Upper lobe of left lung (tissue), 6 donors: ENCODE measurements around the gene ABHD16B. TPM values are rescaled to one million over a fixed set of nuclear protein-coding genes. Genes with fewer than 3 reads are reported as not detected.
A peak's percentile ranks its signal among the peaks of the same experiment; 100 is the strongest.
"Not testable (repeated sequence)": the region's sequence is repeated elsewhere in the genome, so short reads cannot be mapped to it uniquely, and the experiment has no call there.

Source experiments
- ATAC-seq, 2 donors: fragments of 200-7000 bp; cut with Tn5 transposase; one replicate each; pipeline ENCODE4 v1.9.1; 2022; ENCODE audit warnings: mild to moderate bottlenecking in 2 of 2, moderate library complexity in 2 of 2; ENCODE audit not compliant: low FRiP score in 2 of 2
- DNase-seq, 2 donors: peaks; one replicate each; pipeline ENCODE4 v3.0.0-alpha.2; 2019 to 2020
- H3K27ac ChIP-seq, 4 donors: fragments of 200-600 bp; sonication (generic); one replicate each; pipeline ENCODE4 v1.5.1; 2016 to 2019
- H3K27me3 ChIP-seq, 4 donors: fragments of 200-600 bp; sonication (generic); one replicate each; pipeline ENCODE4 v1.5.1; 2017 to 2019
- H3K36me3 ChIP-seq, 4 donors: fragments of 200-600 bp; sonication (generic); one replicate each; pipeline ENCODE4 v1.5.1; 2016 to 2019
- H3K4me1 ChIP-seq, 4 donors: fragments of 200-600 bp; sonication (generic); one replicate each; pipeline ENCODE4 v1.5.1; 2018 to 2019
- H3K4me3 ChIP-seq, 4 donors: fragments of 200-600 bp; sonication (generic); one replicate each; pipeline ENCODE4 v1.5.1; 2017 to 2019; ENCODE audit warnings: mild to moderate bottlenecking in 2 of 4, moderate library complexity in 1 of 4
- H3K9me3 ChIP-seq, 4 donors: fragments of 200-600 bp; sonication (generic); one replicate each; pipeline ENCODE4 v1.5.1; 2018 to 2019
- EP300 ChIP-seq, 4 donors: sonication (generic); formaldehyde crosslinking; IDR thresholded peaks; one replicate each; pipeline ENCODE4 v1.5.1; 2017; ENCODE audit warnings: antibody characterized with exemption in 4 of 4, control low read depth in 2 of 4
- POLR2A ChIP-seq, 4 donors: fragments of 450-650 bp; IDR thresholded peaks; one replicate each; pipeline ENCODE4 v1.5.1; 2016 to 2017; ENCODE audit warnings: antibody characterized with exemption in 4 of 4, mild to moderate bottlenecking in 2 of 4
- POLR2AphosphoS5 ChIP-seq, 2 donors: sonication (generic); formaldehyde crosslinking; IDR thresholded peaks; one replicate each; pipeline ENCODE4 v1.5.1; 2017; ENCODE audit warnings: antibody characterized with exemption in 2 of 2
- WGBS, 2 donors: methylation state at CpG; one replicate each; pipeline ENCODE4 v1.1.5; 2017 to 2018; 5-methylcytosine and 5-hydroxymethylcytosine counted together
- total RNA-seq, 6 donors: library from RNA; depleted of rRNA in 4 of 6; stranded (reverse); fragments of >200 nt in 4 of 6; gene quantifications; one replicate each; pipeline versions ENCODE4 v1.1.0 to v1.2.1, GENCODE V29; 2016 to 2021
- TF ChIP-seq, protein P1 (sequence below), 6 experiments: fragments of 450-650 bp in 4 of 6; fragments of 200-600 bp in 2 of 6; sonication (generic) in 2 of 6; IDR thresholded peaks; one replicate each; pipeline ENCODE4 v1.5.1; 2016 to 2019; ENCODE audit warnings: antibody characterized with exemption in 6 of 6
- donor health status: DM: no; HTN: no; CAD: no; lungs with moderate emphysema.
- donor health status: DM: no; HTN: yes; CAD: no; lungs with severe emphysema.

The ABHD16B gene
- total RNA-seq, 6 donors from 2014 or later: 0.23 TPM; not detected in 5

- ATAC-seq: no peak
- TF ChIP-seq POLR2A (IDR thresholded peaks at IDR 0.05) (no peak), POLR2AphosphoS5 (IDR thresholded peaks at IDR 0.05) (no peak), EP300 (IDR thresholded peaks at IDR 0.05) (no peak)
- TF ChIP-seq, protein P1, sequence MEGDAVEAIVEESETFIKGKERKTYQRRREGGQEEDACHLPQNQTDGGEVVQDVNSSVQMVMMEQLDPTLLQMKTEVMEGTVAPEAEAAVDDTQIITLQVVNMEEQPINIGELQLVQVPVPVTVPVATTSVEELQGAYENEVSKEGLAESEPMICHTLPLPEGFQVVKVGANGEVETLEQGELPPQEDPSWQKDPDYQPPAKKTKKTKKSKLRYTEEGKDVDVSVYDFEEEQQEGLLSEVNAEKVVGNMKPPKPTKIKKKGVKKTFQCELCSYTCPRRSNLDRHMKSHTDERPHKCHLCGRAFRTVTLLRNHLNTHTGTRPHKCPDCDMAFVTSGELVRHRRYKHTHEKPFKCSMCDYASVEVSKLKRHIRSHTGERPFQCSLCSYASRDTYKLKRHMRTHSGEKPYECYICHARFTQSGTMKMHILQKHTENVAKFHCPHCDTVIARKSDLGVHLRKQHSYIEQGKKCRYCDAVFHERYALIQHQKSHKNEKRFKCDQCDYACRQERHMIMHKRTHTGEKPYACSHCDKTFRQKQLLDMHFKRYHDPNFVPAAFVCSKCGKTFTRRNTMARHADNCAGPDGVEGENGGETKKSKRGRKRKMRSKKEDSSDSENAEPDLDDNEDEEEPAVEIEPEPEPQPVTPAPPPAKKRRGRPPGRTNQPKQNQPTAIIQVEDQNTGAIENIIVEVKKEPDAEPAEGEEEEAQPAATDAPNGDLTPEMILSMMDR (IDR thresholded peaks at IDR 0.05): no peak
These were observed 15.3 kb downstream of the ABHD16B start for GRCh38 chr20:63876489-63877036.

DNA sequence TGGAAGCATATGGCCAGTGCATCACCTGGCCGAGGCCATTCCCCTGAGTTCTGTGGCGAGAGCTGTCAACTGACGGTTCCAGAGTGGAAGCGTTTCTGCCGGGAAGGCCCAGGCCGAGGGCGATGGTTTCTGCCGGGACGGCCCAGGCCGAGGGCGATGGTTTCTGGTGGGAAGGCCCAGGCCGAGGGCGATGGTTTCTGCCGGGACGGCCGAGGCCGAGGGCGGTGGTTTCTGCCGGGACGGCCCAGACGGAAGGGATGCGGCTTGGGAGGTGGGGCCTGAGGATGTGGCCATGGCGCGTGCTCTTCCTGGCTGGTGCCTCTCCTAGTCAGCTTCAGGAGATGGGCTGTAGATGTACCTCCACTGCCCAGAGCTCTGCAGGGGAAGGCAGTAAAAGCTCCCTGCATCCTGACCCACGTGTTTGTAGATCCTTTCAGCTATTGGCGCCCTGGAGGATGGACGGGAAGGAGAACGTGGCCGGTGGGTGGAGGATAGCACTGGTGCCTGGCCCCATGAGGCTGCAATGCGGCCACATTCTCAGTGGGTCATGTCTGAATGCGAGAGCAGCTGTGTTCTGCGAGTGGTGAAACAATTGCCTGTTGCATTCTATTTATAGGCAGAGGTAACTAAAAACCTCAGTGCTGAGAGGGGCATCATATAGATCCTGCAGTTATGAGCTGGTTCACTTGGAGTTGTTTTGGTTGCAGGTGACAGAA is 16.6 kb downstream of the ABHD16B start:
- peaks cover 0 to 11% (median 6%) of the 10 kb centered on the region in 4 donors for H3K4me1 ChIP-seq
- DNase-seq (peak in 1 of 2 donors; percentile 68), ATAC-seq (no peak)
- H3K27ac ChIP-seq: no peak overlapping the region
- H3K27me3 ChIP-seq: no peaks in the 10 kb centered on the region
- 89 to 95% methylated on average over 29 to 32 of the region's 32 CpGs for WGBS, 2 donors
- H3K36me3 ChIP-seq: peaks cover 14 to 85% (median 71%) of the 10 kb centered on the region in 4 donors
- TF ChIP-seq, protein P1 (IDR thresholded peaks at IDR 0.05): no peak
- no peak for TF ChIP-seq POLR2AphosphoS5 (IDR thresholded peaks at IDR 0.05)
- no peak for TF ChIP-seq EP300 (IDR thresholded peaks at IDR 0.05)
- TF ChIP-seq POLR2A (IDR thresholded peaks at IDR 0.05): no peak
- no peaks in the 10 kb centered on the region for H3K9me3 ChIP-seq
- no peak overlapping the region for H3K4me3 ChIP-seq

More at GRCh38 chr20:63876489-63877036, 15.3 kb downstream of the ABHD16B start:
- Histone ChIP-seq H3K36me3 (peaks cover 14 to 85% (median 68%) of the 10 kb centered on the region in 4 donors), H3K27ac (no peak overlapping the region), H3K4me3 (no peak overlapping the region), H3K27me3 (no peaks in the 10 kb centered on the region), H3K4me1 (peaks cover 0 to 12% (median 8%) of the 10 kb centered on the region in 4 donors), H3K9me3 (no peaks in the 10 kb centered on the region)
- WGBS, 2 donors: 77 to 86% methylated on average over 5 to 19 of the region's 19 CpGs
- peak in 1 of 2 donors; percentile 44 for DNase-seq

DNA sequence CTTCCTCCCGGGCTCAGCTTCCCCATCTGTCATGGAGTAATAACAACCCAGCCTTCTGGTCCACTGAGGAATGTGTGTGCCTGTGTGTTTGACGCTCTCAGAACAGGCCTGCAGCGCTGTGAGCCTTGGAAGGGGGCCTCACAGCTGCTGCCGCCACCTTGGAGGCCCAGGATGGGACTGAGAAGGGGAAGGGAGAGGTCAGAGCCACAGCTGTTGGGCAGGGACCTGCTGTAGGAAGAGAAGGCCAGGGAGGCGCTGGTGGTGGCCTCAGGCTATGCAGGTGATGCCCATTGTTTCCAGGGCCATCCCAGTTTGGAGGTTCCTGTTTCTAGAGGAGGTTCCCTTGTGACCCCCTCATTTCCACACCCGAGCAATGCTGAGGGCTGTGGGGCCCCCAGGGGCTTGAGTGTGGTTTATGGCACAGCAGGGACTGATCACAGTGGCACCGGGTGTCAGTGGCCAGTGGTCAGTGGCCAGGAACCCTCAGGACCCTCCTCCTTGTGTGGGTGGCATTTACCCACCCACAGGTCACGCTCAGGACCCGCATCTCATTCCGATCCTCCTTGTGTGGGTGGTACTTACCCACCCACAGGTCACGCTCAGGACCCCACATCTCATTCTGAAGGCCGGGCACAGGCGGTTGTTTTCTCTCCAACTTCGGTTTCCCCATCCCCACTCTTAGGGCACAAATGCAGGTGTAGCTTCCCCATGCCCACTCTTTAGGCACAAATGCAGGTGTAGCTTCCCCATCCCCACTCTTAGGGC is 17.8 kb downstream of the ABHD16B start:
- WGBS, 2 donors: 94 to 95% methylated on average over 13 to 14 of the region's 14 CpGs
- peaks cover 17 to 87% (median 76%) of the 10 kb centered on the region in 4 donors for H3K36me3 ChIP-seq
- no peak overlapping the region for H3K4me3 ChIP-seq
- H3K9me3 ChIP-seq: no peaks in the 10 kb centered on the region
- TF ChIP-seq EP300 (IDR thresholded peaks at IDR 0.05) (no peak), POLR2AphosphoS5 (IDR thresholded peaks at IDR 0.05) (no peak), POLR2A (IDR thresholded peaks at IDR 0.05) (no peak)
- TF ChIP-seq, protein P1 (IDR thresholded peaks at IDR 0.05): no peak
- H3K4me1 ChIP-seq: no peaks in the 10 kb centered on the region
- DNase-seq (no peak), ATAC-seq (no peak)
- H3K27me3 ChIP-seq: no peaks in the 10 kb centered on the region
- no peak overlapping the region for H3K27ac ChIP-seq

DNA sequence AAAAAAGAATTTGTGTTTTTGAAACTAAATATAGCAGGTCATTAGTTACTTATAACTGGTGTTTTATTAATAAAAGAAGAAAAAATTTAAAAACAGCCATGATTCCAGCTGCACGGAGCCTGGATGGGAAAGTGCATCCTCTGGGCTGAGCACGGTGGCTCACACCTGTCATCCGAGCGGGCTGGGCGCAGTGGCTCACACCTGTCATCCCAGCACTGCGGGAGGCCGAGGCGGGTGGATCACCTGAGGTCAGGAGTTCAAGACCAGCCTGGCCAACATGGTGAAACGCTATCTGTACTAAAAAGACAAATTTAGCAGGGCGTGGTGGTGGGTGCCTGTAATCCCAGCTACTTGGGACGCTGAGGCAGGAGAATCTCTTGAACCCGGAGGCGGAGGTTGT is 19.6 kb downstream of the ABHD16B start:
- H3K4me3 ChIP-seq, H3K27me3 ChIP-seq, ATAC-seq, H3K27ac ChIP-seq, H3K9me3 ChIP-seq, H3K4me1 ChIP-seq: not testable (repeated sequence)
- WGBS, 2 donors: 91 to 96% methylated on average over 13 of the region's 13 CpGs
- peaks cover 6 to 87% (median 75%) of the 10 kb centered on the region in 4 donors for H3K36me3 ChIP-seq
- DNase-seq: peak in 1 of 2 donors; percentile 52
